ENCODE data around the gene PDE4D. TPM values are rescaled to one million over a fixed set of nuclear protein-coding genes. Genes with fewer than 3 reads are reported as not detected.

Gene PDE4D
- total RNA-seq, 4 donors from 2014 or later, result 15.9 to 66.3 (median 48.7) TPM

- TF ChIP-seq POLR2A (IDR thresholded peaks at IDR 0.05), result no peak
- TF ChIP-seq CTCF (IDR thresholded peaks at IDR 0.05), result no peak
- TF ChIP-seq EP300 (IDR thresholded peaks at IDR 0.05), result no peak
- H3K9me3 ChIP-seq, result no peaks in the 10 kb centered on the region
- DNase-seq (ENCODE audit: low spot score in 2 of 2), result no peak
- WGBS, 2 donors, result 8 to 23% methylated on average over 1 of the region's 1 CpG
- H3K4me3 ChIP-seq, result no peak overlapping the region
- H3K36me3 ChIP-seq, result no peaks in the 10 kb centered on the region
- H3K27me3 ChIP-seq, result no peaks in the 10 kb centered on the region
- peak overlapping the region in 2 of 4 donors; percentile 3 to 38 for H3K27ac ChIP-seq
- peaks cover 0 to 32% (median 0%) of the 10 kb centered on the region in 4 donors for H3K4me1 ChIP-seq
Measured at GRCh38 chr5:58921159-58921558, 972.4 kb downstream of the PDE4D start.

- H3K4me3 ChIP-seq, result no peak overlapping the region
- H3K4me1 ChIP-seq, result peaks cover 0 to 25% (median 0%) of the 10 kb centered on the region in 4 donors
- no peaks in the 10 kb centered on the region for H3K9me3 ChIP-seq
- no peak for DNase-seq (ENCODE audit: low spot score in 2 of 2)
- no peak overlapping the region for H3K27ac ChIP-seq
- no peaks in the 10 kb centered on the region for H3K27me3 ChIP-seq
- no peaks in the 10 kb centered on the region for H3K36me3 ChIP-seq
- 76 to 77% methylated on average over 5 of the region's 5 CpGs for WGBS, 2 donors
- TF ChIP-seq POLR2A (IDR thresholded peaks at IDR 0.05) (no peak), CTCF (IDR thresholded peaks at IDR 0.05) (no peak), EP300 (IDR thresholded peaks at IDR 0.05) (no peak)
Measured at GRCh38 chr5:58919833-58920232, 973.7 kb downstream of the PDE4D start.

Small RNA genes lying within 50 kb of the gene (small RNA-seq; reads per million reads assigned to genes)
- gene MIR582, result 0.47 reads per million

All from tibial nerve (tissue), 4 donors.